Epithelial cell of proximal tubule (primary cell): ENCODE data around the gene MICU2. TPM values are rescaled to one million over a fixed set of nuclear protein-coding genes. Genes with fewer than 3 reads are reported as not detected.

Experiments
- DNase-seq: peaks from one replicate; pipeline ENCODE4 v3.0.0-alpha.2; 2011; ENCODE audit warnings: low read depth
- H3K4me3 ChIP-seq: 2 replicates; pipeline ENCODE4 v1.5.1; 2011; ENCODE audit warnings: low read depth, mild to moderate bottlenecking, low read length
- CTCF ChIP-seq: conservative IDR thresholded peaks from 2 replicates; pipeline ENCODE4 v1.5.1; 2012; ENCODE audit warnings: low read depth, mild to moderate bottlenecking, low read length
- total RNA-seq: library from RNA; depleted of rRNA; stranded (reverse); fragments of >200 nt; gene quantifications from 2 replicates; pipeline ENCODE4 v1.2.3, GENCODE V29; 2015

MICU2 gene
- total RNA-seq, 1 donor from 2014 or later = 141 TPM

- H3K4me3 ChIP-seq = peak within 1 kb of the TSS; percentile 97
- TF ChIP-seq CTCF = no peak
- no peak for DNase-seq
Observed at GRCh38 chr13:21458813-21459701, 144.9 kb downstream of the MICU2 start, which contains the start of gene ZDHHC20. Gene ZDHHC20, minus strand, starts transcription at chr13:21459303. Its CDS starts 132 bp downstream, at chr13:21459171.

- no peak for DNase-seq
Observed at GRCh38 chr13:21458451-21458812, 145.5 kb downstream of the MICU2 start.

GRCh38 chr13:21453387-21454081, 150.4 kb downstream of the MICU2 start:
- no peak for DNase-seq
- TF ChIP-seq CTCF = no peak
- no peak overlapping the region for H3K4me3 ChIP-seq

More at GRCh38 chr13:21458451-21458812, 145.5 kb downstream of the MICU2 start:
- TF ChIP-seq CTCF = no peak
- H3K4me3 ChIP-seq = peak overlapping the region; percentile 97

GRCh38 chr13:21450936-21451335, 153.0 kb downstream of the MICU2 start:
- DNase-seq = no peak
- no peak for TF ChIP-seq CTCF

GRCh38 chr13:21446656-21447055, 157.3 kb downstream of the MICU2 start:
- no peak for TF ChIP-seq CTCF
- H3K4me3 ChIP-seq = no peak overlapping the region
- no peak for DNase-seq

More at GRCh38 chr13:21450936-21451335, 153.0 kb downstream of the MICU2 start:
- no peak overlapping the region for H3K4me3 ChIP-seq

GRCh38 chr13:21445759-21446158, 158.2 kb downstream of the MICU2 start:
- DNase-seq = no peak
- TF ChIP-seq CTCF = no peak
- no peak overlapping the region for H3K4me3 ChIP-seq
